Endothelial cell of hepatic sinusoid (primary cell): ENCODE data around the gene MAN2A2.

Experiments used
- in situ Hi-C: cut with HindIII; loops from 2 replicates; pipeline ENCODE4 v1.10.0; 2017; ENCODE audit warnings: low sequenced_read_pairs

Gene MAN2A2

DNA sequence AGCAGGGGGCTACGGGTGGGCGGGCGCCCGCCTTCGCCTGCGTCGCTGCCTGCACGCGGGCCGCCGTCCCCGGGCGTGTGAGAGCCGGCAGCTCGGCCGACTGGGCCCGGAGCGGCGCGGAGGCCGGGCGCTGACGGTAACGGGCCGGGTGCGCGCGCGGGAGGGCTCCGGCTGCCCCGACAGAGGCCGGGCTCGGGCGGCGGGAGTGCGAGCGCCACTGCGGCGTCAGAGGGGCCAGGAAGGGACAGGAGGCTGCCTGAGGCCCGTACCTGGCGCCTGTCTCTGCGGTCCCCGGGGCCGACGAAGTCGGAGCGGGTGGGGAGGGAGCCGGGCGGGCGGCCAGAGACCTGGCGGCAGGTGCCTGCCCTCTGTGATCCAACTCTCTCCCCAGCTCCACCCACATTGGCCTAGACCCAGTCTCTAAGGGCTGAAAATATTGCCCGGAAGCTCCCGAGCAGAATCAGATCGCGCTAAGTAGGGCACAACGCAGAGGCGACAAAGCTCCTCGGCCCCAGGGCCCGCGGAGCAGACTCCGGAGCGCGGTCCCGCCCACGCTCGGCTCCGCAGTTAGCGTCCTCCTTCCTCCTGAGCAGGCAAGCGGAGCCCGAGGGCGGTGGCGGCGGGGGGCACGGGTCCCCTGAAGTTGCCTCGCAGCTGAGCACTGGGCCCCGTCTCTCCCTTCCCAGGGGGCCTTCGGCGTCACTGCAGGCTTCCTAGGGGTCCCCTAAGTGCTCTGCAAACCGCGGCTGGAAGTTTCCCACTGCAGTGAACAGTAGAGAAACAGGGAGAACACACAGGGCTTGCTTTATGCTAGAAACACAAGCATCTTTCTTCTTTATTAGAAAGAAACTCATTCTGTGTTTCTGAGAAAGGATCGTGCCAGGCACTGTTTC is at the start of gene MAN2A2:
Gene MAN2A2, plus strand, starts transcription at position 463 of the 893 bp plus-strand sequence. CDS start 906 bp downstream, outside the sequence.
- in situ Hi-C loops: no loop called here

DNA sequence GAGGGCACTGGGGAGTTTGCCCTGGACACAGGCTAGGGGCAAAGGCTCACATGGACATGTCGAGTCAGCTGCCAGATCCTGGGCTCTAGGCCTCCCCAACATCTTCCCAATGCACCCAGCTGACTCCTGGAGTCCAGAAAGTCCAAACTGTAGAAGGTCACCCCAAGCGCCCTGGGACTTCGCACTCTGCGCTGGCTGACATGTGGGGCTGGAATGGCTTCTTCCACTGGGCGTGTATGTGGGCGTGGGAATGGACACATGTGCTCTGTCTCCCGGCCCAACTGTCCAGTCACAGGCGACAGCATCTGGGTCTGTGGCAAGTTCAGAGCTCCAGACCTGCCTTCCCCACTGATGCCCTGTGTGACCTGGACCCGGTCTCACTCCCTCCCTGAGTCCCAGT is 48.0 kb upstream of the MAN2A2 start:
- in situ Hi-C loops: no loop called here

DNA sequence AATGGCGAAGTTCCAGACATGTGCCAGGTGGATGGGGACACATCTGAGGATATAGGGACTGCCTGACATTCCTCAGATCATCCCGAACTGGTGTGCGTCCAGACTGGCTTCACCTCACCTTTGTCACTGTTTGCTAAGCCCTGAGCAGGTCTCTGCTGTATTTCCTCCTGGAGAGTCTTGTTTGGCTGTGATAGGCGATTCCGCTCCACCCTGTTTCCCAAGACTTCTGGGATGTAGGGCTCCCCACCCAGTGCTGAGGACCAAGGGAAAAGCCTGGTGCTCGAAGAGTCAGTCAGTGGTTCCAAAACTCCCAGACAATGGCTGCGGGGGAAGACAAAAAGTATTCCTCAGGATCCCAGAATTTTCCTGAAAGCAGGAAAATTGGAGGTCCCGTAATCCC is 45.8 kb upstream of the MAN2A2 start:
- in situ Hi-C loops: no loop called here

DNA sequence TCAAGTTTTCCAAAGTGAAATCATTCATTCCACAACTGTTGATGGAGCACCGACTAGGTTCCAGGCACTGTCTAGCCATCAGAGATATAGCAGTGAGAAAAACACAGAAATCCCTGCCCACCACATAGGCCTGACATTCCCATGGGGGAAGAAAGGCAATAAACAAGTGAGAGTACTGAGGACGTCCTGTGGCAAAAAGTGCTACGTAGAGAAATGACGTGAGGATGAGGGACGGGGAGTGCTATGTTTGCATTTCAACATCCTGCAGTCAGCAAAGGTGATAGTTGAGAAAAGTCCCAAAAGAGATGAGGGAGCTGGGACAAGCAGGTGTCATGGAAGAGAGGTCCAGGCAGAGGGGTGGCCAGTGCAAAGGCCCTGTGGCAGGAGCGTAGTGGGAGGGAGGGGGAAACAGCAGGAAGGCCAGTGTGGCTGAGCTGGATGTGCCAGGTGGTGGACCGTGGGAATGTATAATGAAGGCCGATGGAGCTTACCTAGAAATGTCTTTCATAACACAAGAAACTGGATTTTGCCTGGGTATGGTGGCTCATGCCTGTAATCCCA is 45.1 kb upstream of the MAN2A2 start:
- in situ Hi-C loops: no loop called here

DNA sequence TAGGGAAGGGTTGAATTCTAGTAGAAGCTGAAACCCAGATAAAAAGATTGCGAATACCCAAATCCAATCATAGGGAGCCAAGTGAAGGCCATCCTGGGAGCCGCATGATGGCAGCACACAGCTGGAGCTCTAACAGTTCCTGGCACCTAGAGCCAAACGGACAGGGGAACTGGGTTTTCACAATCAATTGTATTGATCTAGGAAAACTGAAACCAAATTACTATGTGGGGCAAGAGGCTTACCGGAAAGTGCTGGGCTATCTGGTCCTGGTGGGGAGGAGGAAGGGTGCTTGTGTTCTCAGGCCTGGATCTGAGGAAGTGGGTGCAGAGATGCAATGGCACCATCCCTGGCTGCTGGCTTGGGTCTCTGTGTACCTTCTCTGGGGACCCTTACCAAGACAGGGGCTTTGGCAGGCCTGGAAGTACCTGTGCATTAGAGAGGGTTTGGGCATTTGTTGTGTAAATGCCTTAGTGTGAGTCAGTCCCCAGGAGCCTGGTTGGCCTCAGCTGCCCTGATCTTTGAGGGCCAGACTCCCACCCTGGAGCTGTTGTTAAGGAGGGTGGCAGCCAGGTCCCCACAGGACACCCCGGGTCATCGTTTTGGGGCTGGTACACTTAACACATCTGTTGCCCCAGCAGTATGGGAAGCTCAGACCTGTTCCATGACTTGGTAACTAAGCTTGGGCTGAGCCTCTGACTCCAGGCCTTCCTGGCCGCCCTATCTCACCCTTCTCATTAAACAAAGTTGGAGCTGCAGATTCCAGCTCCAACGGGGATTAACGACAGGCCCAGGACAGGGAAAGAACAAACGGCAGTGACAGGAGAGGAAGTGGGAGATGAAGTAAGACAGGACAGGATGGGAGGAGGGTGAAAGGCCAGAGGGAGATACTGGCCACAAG is 43.6 kb upstream of the MAN2A2 start:
- in situ Hi-C loops: no loop called here

DNA sequence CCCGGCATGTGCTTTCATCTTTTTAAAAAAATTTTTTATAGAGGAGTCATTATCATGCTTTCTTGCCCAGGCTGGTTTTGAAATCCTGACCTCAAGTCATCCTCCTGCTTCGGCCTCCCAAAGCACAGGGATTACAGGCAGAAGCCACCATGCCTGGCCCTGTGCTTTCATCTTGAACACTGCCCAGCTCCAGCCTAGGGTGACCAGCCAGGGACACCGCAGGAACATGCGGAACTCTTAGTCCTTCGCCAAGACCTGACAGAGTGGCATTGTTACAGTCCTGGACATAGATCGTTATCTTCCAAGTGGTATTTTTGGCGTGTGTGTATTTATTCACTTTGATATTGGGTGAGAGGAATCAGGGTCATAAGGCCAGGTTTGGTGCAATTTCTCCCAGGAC is 42.7 kb upstream of the MAN2A2 start:
- in situ Hi-C loops: no loop called here

DNA sequence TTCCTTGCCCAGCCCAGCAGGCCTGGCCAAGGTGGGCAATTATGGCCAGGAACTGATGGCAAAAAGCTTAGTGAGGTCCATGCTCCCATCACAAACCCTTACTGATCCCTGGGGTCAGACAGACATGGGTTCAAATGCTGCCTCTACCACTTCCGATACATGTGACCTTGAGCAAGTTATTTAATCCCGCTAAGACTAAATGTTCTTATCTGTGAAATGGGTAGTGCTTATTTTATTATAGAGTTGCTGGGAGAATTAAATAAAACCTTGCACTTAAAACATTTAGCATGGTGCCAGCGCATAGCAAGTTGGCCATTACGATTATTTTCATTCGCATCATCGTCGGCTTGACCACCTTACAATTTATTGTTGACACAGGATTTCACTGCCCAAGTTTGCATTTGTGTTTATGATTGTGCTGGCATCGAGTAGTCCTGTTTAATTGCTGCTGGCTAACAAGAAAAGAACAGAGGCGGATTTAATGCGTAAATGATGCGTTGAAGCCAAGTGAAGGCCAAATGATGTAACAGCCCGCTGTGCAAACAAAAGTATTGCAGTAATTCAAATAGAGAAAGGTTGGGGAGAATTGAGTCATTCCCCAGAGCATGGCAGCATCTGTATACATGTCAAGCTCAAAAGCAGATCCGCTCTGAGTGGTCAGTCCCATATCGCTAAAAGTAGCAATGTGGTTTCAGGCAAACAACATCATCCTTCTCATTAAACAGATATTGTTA is 42.0 kb upstream of the MAN2A2 start:
- in situ Hi-C loops: no loop called here

DNA sequence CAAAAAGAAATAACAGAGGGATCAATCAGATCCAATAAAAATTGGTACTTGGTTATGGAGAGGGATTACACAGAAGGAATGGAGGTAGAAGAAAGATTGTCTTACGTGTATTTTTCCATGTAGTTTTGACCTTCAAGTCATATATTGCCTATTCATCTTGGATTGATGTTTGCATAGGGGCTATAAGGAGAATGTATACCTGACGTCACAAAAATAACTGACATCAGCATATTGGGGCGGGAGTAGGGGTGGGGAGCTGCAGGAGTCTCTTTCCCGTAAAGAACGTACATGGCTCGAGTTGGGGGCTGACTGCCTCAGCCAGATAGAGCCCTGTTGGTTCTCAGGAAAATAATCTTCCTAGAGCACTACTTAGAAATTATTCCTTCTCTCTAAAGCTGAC is 40.6 kb upstream of the MAN2A2 start:
- in situ Hi-C loops: no loop called here

DNA sequence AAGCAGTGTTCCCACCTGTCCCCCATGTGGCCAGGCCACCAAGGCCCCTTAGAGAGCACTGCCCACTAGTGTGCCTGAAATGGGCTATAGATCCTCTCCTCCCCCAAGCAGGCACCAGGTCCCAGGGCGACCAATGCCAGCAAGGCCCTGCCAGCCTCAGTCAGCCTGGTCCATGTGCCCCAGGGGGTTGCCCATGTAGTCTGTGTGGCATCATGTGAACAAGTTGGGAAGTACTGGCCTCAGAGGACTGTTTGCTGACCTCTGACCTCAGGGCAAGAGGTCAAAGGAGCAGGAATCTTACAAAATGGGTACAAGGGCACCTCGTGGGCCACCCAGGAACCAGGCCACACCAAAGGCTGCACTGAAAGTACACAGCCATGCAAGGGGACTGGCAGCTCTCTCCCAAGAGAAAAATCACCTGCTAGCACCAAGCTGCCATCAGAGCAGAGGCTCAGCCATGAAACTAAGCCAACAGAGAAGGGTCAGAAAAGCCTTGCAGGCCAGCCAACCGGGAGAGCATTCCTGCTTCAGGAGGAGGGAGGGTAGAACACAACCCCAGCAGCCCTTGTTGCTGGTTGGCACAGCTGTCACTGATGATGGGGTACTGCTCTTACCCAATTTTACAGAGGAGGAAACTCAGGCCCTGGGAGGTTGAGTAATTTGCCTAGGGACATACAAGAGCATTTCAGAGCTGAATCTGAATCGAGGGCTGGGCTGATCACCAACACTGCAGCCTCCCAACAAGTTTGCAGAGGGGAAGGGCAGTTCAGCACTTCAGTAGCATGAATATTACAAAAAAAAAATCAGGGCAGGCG is 39.9 kb upstream of the MAN2A2 start:
- in situ Hi-C loops: no loop called here

DNA sequence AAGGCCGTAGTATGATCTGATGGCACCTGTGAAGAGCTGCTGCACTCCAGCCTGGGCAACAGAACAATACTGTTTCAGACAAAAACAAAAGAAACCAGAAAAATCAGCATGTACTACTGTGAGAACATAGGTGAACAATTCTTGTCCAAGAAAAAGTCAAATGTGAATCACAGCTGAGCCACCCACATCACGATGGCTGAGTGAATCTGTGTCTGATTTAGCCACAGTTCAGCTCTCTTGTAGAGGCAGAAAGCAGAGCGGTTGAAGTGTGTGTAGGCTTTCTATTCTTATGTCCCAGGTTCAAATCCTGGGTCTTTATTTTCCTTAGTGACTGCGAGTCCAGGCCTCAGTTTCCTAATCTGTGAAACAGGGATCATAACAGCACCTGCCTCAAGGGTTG is 39.1 kb upstream of the MAN2A2 start:
- in situ Hi-C loops: no loop called here

DNA sequence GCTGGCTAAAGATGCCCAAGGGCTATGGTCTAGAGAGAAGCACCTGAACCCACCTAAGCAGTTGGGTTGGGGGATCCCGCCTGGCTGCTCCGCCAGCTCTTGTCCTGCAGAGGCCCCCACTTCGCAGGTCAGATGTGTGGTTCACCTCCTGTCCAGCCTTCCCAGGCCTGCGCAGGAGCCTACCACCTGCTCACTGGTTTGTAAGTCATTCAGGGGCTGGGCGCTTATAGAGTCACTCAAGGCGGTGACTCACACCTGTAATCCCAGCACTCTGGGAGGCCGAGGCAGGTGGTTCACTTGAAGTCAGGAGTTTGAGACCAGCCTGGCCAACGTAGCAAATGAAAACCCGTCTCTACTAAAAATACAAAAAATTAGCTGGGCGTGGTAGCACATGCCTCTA is 38.6 kb upstream of the MAN2A2 start:
- in situ Hi-C loops: no loop called here

DNA sequence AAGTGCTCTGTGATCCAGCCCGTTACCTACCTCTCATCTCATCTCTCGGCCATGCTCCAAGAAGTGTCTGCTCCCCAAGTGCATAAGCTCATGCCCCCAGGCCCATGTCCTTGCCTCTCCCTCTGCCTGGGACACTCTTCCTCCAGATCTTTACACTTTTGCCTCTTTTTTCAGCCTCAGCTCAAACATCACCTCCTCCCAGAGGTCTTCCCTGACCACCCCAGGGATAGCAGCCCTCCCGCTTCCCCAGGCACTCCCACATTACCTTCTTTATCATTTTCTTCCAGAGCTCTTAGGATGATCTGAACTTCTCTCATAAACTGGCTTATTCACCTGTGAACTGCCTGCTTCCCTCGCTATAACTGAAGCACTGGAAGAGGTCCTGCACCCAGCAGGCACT is 37.4 kb upstream of the MAN2A2 start:
- in situ Hi-C loops: no loop called here

DNA sequence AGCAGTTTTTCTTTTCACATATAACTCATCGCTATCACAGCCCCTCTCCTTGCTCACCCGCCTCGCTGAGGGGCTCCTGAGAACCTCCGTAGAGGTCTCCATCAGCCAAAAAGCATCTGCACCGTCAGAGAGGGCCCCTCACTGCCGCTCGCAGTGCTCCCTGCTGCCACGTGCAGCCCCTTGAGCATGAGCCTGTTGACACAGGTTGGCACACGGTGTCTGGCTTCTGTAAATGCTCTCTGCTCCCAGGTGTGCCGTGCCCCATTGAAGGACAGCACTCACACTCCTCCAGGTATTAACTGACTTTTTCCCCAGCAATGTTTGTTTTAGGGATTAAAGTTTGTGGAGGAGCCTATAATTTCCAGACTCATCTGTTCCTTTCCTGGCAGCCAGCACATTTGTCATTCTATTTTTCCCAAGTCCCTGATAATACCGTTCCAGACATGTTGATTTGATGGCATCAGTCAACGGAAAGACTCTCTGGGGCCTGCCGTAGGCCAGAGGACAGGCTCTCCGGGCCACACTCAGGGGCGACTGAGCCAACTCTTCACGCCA is 36.9 kb upstream of the MAN2A2 start:
- in situ Hi-C loops: no loop called here

DNA sequence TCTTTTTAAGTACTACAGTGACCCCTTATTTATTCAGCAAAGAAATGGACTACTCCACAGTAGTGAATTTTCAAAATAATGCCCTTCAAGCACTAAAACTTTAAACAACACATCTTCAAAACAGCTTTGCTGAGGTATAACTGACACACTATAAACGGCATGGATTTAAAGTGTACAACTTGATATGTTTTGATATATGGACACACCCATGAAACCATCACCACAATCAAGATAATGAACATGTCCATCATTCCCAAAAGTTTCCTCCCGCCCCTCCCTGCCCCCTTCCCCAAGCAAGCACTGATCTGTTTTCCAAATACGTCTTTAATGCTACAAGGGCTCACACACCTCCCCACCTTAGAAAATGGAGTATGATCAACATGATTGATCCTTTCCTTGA is 36.3 kb upstream of the MAN2A2 start:
- in situ Hi-C loops: no loop called here

DNA sequence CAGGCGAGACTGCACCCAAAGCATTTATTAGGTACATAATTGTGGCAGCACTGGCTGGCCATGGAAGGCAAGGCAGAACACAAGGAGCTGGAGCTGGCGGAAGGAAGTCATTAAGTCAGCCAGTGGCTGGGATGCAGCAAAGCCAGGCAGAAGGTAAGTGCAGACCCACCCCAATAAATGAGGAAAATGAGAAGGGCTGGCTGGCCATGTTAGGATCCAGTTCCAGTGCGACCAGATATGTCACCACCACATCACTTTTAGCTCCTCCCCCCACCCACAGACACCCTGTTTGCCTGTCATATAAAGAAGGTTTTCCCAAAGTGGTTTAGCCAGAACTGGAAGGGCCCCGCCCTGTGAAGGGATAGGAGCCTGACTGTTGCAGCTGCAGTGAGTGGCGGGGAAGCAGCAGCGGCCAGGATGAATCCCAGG is 34.8 kb upstream of the MAN2A2 start, which contains the start of gene FURIN:
Gene FURIN, plus strand, starts transcription at position 328 of the 429 bp plus-strand sequence. CDS start 7,153 bp downstream, outside the sequence.
- in situ Hi-C loops: no loop called here

DNA sequence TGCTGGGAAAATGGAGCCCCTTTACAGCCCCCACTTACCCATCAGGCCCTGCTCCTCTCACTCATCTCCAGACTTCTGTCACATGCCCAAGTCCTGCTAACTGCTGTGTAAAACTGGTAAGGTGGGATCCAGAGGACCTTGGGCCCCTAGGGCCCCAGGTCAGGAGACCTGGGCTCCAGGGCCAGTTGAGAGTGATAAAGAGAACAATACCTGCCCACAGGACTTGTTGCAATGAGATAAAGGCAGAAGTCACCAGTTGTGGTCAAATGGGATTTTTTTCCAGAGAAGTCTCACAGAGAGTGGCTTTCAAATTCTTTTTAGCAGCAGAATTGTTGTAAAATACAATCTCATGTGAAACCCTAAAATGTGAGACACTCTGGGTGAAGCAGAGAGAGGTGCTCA is 34.0 kb upstream of the MAN2A2 start:
- in situ Hi-C loops: no loop called here

DNA sequence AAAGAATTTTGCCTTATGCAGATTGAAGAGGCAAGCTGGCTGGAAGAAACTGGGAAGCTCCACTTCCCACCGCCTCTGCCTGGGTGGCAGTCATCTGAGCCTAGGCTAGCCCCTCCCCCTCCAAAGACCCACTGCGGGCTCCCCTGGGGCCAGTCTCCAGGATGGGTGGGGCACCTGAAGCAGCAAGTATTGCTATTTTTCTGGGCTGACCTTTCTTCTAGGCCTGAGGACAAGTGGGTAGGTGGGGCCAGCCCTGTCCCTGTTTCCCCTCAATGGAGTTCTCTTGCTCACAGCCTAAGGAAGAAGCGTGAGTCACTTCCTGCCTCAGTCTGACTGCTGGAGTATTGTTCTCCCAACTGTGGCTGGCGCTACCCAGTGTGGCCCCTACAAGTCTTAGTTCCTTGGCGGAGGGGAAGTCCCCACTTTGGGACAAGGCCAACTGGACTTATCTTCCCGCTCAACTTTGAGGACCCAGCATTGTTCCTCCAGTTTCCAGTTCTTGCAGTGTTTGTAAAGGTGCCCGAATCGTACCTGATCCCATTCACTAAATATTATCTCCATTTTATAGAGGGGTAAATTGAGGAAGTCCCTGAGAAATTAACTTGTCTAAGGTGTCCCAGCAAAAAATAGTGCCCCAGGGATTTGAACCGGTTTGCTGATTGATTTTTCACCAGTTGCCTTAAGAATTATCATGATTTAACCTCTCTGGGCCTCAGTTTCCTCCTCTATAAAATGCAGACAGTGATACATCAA is 33.3 kb upstream of the MAN2A2 start:
- in situ Hi-C loops: no loop called here

DNA sequence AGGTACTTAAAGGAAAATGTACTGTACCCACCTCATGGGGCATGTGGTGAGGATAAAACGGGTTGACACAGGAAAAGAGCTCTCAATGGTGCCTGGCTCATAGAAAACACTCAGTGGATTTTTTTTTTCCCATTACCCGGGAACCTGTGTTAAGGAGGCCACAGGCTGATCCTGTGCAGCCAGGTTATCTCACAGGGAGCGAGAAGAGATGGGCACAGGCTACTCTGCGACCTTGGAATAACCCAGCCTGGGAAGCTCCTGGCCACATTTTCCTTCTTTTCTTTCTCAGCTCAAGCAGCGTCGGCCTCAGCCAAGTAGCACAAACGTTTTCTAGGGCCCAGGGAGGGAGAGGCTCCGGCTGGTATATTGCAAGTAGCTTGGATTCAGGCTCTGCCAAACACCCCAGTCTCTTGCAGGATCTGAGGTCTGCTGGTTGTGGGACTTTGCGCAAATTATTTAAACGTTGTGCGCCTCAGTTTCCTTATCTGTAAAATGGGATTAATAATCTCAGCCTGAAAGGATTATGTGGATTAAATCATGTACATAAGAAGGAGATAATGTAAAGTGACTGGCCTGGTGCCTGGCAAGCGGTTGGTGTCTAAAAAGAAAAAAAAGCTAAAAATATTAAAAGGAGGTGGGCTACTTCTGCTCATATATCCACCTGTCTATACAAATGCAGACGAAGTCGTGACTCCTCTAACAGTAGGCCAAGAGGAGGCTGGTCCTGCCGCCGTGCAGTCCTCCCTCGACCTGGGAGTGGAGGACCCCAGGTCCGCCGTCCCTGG is 32.6 kb upstream of the MAN2A2 start:
- in situ Hi-C loops: no loop called here
